HUES64 (cell line): ENCODE data around the gene KRT85. TPM values are rescaled to one million over a fixed set of nuclear protein-coding genes. Genes with fewer than 3 reads are reported as not detected.
"Not testable (repeated sequence)": the region's sequence is repeated elsewhere in the genome, so short reads cannot be mapped to it uniquely, and the experiment has no call there.

Experiments
- H3K27ac ChIP-seq: 2 replicates; pipeline ENCODE4 v1.7.0; 2013; ENCODE audit warnings: low read depth, low read length, inconsistent platforms
- H3K27me3 ChIP-seq: 2 replicates; pipeline ENCODE4 v1.6.1; 2013; ENCODE audit warnings: mild to moderate bottlenecking, low read length; ENCODE audit not compliant: insufficient read depth
- H3K36me3 ChIP-seq: 2 replicates; pipeline ENCODE4 v1.6.1; 2013; ENCODE audit warnings: mild to moderate bottlenecking, low read length; ENCODE audit not compliant: insufficient read depth
- H3K4me1 ChIP-seq: 2 replicates; pipeline ENCODE4 v1.6.1; 2013; ENCODE audit warnings: mild to moderate bottlenecking, low read length, moderate library complexity; ENCODE audit not compliant: insufficient read depth
- H3K4me3 ChIP-seq: 2 replicates; pipeline ENCODE4 v1.5.1; 2013; ENCODE audit warnings: mild to moderate bottlenecking, low read length, moderate library complexity
- H3K9ac ChIP-seq: 2 replicates; pipeline ENCODE4 v1.6.1; 2013; ENCODE audit warnings: mild to moderate bottlenecking, low read depth, low read length
- H3K9me3 ChIP-seq: 2 replicates; pipeline ENCODE4 v1.6.1; 2013; ENCODE audit warnings: low read depth, low read length; ENCODE audit not compliant: insufficient read depth
- WGBS: fragments of 150-250, 120-280 bp; methylation state at CpG from one replicate; pipeline ENCODE4 v1.1.7; 2013; ENCODE audit warnings: missing lambda C conversion rate; 5-methylcytosine and 5-hydroxymethylcytosine counted together
- polyA plus RNA-seq, 2 experiments: library from polyadenylated mRNA; stranded (reverse); fragments of 50-300 nt; gene quantifications; one replicate each; pipeline ENCODE4 v1.2.3, GENCODE V29; 2013

KRT85 gene
- not detected for polyA plus RNA-seq (2013, experiment 1 of 2)
- not detected for polyA plus RNA-seq (2013, experiment 2 of 2)

DNA sequence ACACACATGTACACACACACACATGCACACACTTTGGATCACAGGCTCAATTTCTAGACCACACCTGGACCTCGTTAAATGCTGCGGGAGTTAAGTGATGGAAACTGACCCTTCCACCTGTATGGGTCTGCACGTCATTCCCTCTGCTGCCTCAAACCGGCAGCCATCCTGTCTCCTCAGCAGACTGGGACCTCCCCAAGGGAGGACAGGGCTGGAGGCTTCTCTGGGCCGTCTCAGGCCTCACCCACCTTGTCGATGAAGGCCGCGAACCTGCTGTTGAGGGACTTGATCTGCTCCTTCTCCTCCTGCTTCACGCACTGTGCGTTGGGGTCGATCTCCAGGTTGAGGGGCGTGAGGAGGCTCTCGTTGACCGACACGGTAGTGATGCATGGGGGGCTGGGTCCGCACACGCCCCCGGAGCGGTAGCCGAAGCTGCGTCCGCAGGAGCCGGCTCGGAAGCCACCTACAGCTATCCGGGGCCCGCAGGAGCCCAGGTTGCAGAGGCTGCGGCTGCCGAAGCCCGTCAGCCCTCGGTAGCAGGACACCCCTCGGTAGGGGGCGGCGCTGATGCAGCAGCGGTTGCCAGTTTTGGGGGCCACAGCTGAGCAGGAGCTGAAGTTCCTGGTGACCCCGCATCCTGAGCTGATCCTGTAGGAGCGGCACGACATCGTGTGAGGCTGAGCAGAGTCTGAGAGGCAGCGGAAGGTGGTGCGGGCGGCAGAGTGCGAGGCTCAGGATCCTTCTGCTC, at the start of gene KRT85:
Gene KRT85, minus strand, starts transcription at position 744 of the 748 bp plus-strand sequence. Its CDS starts 76 bp downstream, at position 668.
- Histone ChIP-seq H3K9me3 (no peaks in the 10 kb centered on the region), H3K4me3 (no peak within 1 kb of the TSS), H3K9ac (no peak within 1 kb of the TSS), H3K4me1 (no peaks in the 10 kb centered on the region), H3K27me3 (no peaks in the 10 kb centered on the region), H3K36me3 (no peaks in the 10 kb centered on the region), H3K27ac (no peak within 1 kb of the TSS)
- 94% methylated on average over 42 of the region's 42 CpGs for WGBS

DNA sequence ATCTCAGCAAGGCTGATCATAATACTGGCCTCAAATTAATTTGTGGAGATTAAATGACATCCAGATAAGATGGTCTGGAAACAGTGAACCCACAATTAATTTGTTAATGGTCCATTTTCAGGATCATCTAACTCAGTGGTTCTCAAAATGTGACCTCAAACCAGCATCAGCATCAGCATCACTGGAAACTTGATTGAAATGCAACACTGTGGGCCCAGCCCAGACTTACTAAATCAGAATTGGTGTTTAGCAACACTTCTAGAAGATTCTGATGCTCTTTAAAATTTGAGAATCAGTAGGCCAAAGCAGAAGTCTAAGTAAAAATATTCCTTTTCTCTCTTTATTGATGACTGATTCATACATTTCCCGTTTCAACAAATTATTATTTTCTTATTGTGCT, 49.5 kb upstream of the KRT85 start:
- WGBS: 93% methylated on average over 1 of the region's 1 CpG
- no peaks in the 10 kb centered on the region for H3K27me3 ChIP-seq
- H3K4me1 ChIP-seq: no peaks in the 10 kb centered on the region

DNA sequence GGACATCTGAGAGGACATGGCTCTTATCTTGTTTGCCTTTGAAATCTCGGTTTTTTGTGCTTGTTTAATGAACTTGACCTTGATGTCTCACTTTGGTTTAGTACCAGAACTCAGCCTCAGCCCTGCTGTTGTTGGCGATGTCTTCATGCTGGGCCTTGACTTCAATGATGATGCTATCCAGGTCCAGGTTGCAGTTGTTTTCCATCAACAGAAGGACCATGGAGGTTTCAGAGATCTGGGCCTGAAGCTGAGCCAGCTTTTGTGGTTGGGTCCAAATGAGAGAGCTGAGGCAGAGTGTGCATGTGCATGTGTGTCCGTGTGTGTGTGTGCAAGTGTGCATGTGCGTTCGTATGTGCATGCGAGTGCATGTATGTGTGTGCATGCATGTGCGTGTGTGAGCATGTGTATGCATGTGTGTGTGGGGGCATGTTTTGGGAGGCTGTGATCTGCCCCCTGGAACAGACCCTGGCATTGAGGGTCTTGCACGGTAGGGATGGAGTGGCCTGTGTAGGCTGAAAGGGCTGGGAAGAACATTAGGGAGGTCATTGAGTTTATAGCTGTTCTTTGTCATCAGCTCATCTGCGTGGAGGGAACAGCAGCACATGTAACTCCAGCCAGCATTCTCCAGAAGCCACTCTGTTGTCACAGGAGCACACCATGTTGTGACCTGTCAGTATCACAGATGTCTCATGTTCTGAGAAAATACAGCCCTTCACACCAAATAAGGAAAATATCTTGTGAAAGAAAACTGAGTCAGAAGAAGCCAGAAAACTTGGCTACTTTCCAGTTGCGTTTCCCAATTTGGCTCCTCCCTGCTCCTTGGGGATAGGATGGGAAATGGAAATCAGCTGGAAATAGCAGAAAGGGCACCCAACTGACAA, 48.8 kb upstream of the KRT85 start:
- 91% methylated on average over 10 of the region's 10 CpGs for WGBS
- H3K27me3 ChIP-seq: no peaks in the 10 kb centered on the region
- no peaks in the 10 kb centered on the region for H3K4me1 ChIP-seq
- H3K9me3 ChIP-seq: no peaks in the 10 kb centered on the region
- no peak overlapping the region for H3K9ac ChIP-seq
- no peak overlapping the region for H3K4me3 ChIP-seq
- no peak overlapping the region for H3K27ac ChIP-seq
- H3K36me3 ChIP-seq: no peaks in the 10 kb centered on the region

More for the DNA sequence above, 49.5 kb upstream of the KRT85 start:
- H3K36me3 ChIP-seq: no peaks in the 10 kb centered on the region
- H3K9me3 ChIP-seq: no peaks in the 10 kb centered on the region
- no peak overlapping the region for H3K4me3 ChIP-seq
- no peak overlapping the region for H3K27ac ChIP-seq
- H3K9ac ChIP-seq: no peak overlapping the region

DNA sequence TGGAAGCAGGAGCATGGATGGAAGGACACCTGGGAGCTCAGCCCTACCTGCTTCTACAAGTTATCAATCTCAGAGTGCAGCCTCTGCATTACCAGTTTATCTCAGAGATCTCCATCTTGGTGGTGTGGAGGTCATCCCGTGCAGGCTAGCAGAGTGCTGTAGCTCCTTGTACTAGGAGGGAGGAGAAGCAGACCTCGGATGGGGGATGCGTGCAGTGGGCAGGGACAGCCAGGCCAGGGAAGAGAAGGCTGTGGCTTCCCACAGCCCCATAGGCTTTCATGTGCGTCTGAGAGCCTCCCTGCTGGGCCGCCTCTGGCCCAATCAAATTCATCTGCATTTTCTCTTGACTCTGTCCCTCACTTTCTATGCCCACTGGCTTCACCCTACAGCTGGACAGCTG, 47.7 kb upstream of the KRT85 start:
- no peak overlapping the region for H3K9ac ChIP-seq
- no peaks in the 10 kb centered on the region for H3K27me3 ChIP-seq
- no peaks in the 10 kb centered on the region for H3K4me1 ChIP-seq
- no peaks in the 10 kb centered on the region for H3K9me3 ChIP-seq
- no peaks in the 10 kb centered on the region for H3K36me3 ChIP-seq
- H3K27ac ChIP-seq: no peak overlapping the region
- WGBS: 66% methylated on average over 5 of the region's 5 CpGs
- no peak overlapping the region for H3K4me3 ChIP-seq

DNA sequence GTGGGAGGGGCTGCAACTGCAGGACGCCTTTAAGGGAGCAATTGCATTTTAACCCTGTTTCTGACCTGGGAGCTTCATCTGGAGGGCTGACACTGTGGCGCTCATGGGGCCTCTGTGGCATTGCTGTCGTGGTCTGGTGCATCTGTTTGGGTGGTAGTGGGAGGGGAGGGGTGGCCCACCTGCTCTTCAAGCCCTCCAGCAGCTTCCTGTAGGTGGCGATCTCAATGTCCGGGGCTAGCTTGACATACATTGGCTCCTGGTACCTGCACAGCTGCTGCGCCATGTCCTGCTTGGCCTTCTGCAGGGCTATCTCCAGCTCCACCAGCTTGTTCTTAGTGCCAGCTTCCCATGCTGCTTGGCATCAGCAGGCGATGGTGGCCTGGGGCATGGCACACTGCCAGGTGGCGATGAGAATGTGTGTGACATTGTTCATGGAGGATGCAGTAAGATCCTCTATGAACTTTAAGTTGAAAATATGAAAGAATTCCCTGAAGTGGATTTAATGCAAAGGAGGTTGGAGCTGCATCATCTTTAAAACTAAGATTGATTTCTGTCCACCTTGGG, 46.6 kb upstream of the KRT85 start:
- Histone ChIP-seq H3K27me3 (no peaks in the 10 kb centered on the region), H3K9ac (no peak overlapping the region), H3K4me3 (no peak overlapping the region), H3K9me3 (no peaks in the 10 kb centered on the region), H3K4me1 (no peaks in the 10 kb centered on the region), H3K27ac (no peak overlapping the region), H3K36me3 (no peaks in the 10 kb centered on the region)
- WGBS: 82% methylated on average over 8 of the region's 8 CpGs

DNA sequence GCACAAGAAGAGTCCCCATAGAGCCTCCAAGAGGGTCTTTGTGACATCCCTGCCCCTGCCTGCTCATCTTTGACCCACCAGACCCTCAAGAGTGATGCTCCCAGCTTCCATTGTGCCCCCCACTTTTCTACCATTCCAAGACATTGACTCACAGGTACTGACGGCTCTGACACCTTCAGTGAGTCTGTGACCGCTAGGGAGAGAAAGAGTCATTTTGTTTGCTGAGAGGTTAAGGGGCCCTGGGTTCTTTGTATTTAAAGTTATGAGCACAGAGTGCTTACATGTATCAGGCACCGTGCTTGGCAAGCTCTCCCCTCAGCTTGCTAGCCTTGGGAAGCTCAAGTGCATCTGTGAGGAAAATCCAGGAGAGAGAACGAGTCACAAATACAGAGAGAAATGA, 45.9 kb upstream of the KRT85 start:
- Histone ChIP-seq H3K9me3 (no peaks in the 10 kb centered on the region), H3K27me3 (no peaks in the 10 kb centered on the region)
- 83% methylated on average over 4 of the region's 4 CpGs for WGBS

DNA sequence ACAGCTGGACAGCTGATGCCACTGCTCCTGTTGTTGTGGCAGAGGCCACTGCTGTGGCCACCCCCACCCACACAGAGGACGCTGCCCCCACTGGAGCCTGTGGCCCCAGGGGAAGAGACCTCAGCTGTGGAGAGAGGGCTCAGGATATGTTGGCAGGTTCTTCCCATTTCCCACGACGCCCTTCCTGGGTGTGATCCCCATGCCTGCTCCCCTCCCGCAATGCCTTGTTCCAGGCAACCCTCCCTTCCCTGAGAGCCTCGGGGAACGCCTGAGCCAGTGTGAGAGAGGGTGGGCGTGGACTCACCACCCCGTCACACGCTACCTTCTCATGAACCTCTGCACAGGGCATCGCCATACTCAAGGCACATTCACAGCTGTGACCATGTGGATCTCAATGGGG, 44.5 kb upstream of the KRT85 start:
- Histone ChIP-seq H3K36me3 (no peaks in the 10 kb centered on the region), H3K4me1 (no peaks in the 10 kb centered on the region), H3K4me3 (no peak overlapping the region), H3K9ac (no peak overlapping the region), H3K27ac (no peak overlapping the region), H3K9me3 (no peaks in the 10 kb centered on the region), H3K27me3 (no peaks in the 10 kb centered on the region)
- 95% methylated on average over 10 of the region's 10 CpGs for WGBS

More for the DNA sequence above, 45.9 kb upstream of the KRT85 start:
- no peaks in the 10 kb centered on the region for H3K4me1 ChIP-seq
- H3K4me3 ChIP-seq: no peak overlapping the region
- H3K27ac ChIP-seq: no peak overlapping the region
- H3K9ac ChIP-seq: no peak overlapping the region
- H3K36me3 ChIP-seq: no peaks in the 10 kb centered on the region

DNA sequence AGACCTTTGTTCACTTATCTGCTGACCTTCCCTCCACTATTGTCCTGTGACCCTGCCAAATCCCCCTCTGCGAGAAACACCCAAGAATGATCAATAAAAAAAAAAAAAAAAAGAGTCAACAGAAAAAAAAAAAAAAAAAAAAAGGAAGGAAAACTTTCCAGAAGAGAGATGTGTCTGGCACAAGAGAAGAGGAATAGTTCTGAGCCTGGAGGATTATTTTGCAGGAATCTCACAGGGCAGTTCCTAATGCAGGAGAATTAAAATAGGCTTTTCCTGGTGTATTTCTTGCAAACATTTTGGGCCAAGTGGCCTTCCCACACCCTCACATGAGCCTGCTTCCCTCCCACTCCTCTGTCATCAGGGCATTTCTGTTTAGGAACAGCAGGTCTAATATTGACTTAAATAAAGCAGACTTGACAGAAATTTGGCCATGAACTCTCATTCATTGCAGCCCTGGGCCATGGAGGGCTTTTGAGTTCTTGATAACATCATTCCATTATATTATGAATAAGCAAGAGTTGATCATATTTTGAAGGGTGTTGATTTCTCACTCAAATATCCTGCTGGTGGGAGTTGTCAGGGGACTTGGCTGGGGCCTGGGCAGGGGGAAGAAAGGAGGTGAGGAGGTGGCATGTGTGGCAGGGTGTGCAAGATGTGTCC, 43.4 kb upstream of the KRT85 start:
- H3K9ac ChIP-seq, H3K27me3 ChIP-seq, H3K4me3 ChIP-seq, H3K36me3 ChIP-seq, H3K4me1 ChIP-seq, H3K27ac ChIP-seq, H3K9me3 ChIP-seq: not testable (repeated sequence)
- no CpG with 5 or more reads among the region's 1 CpG for WGBS

DNA sequence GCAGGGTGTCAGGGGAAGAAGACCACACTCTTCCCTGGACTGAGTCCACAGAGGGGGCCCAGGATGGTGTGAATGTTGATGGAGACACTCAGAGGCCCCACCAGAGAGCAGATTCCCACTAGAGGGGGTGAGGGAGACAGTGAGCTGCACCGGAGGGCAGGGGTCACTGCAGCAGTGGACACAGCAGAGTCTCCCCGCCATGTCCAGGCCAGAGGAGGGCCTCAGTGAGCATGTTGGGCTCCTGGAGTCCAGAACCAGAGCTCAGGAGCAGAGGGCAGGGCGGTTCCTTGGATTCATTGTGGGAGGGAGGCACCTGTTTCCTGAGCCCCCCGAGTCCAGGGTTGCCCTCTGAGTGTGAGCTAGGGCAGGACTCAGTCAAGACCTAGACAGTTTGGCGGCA, 40.6 kb upstream of the KRT85 start:
- 88% methylated on average over 5 of the region's 5 CpGs for WGBS
- Histone ChIP-seq H3K27me3 (no peaks in the 10 kb centered on the region), H3K36me3 (no peaks in the 10 kb centered on the region), H3K4me1 (0 out of 2 replicates have a peak, but pooled peaks cover 2% of the 10 kb centered on the region), H3K9me3 (no peaks in the 10 kb centered on the region), H3K27ac (no peak overlapping the region), H3K4me3 (no peak overlapping the region), H3K9ac (no peak overlapping the region)

DNA sequence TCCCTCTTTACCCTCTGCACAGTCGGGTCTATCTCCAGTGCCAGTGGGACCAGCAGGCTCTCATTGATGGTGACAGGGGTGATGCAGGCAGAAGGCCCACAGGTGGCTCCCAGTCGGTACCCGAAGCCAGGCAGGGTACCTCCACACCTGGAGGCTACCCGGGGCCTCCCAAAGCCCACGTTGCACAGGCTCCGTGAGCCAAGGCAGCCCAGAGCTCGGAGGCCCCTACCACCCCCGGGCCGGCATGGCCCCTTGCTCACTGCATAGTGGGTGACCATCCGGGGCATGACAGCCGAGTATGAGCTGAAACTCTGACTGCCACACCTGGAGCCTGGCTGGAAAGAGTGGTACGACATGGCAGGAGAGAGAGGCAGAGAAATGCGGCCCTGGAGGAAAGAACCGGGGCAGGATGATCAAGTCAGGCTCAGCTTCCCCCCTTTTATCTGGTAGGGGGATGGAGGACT, 38.7 kb upstream of the KRT85 start, which contains the start of gene KRT82:
Gene KRT82, minus strand, starts transcription at position 414 of the 464 bp plus-strand sequence. Its CDS starts 58 bp downstream, at position 356.
- Histone ChIP-seq H3K36me3 (no peaks in the 10 kb centered on the region), H3K27ac (no peak within 1 kb of the TSS), H3K27me3 (no peaks in the 10 kb centered on the region), H3K4me1 (0 out of 2 replicates have a peak, but pooled peaks cover 6% of the 10 kb centered on the region), H3K9ac (no peak within 1 kb of the TSS), H3K4me3 (no peak within 1 kb of the TSS), H3K9me3 (no peaks in the 10 kb centered on the region)
- WGBS: 94% methylated on average over 14 of the region's 14 CpGs
